Measurements from ENCODE around the gene ANXA3.

The ANXA3 gene

GRCh38 chr4:78622253-78622979, 70.8 kb downstream of the ANXA3 start:
- H3K36me3 Mint-ChIP-seq = no peaks in the 10 kb centered on the region
- H3K4me1 Mint-ChIP-seq = peaks cover 7% of the 10 kb centered on the region
- no peak overlapping the region for H3K4me3 Mint-ChIP-seq
- no peaks in the 10 kb centered on the region for H3K9me3 Mint-ChIP-seq
- DNase-seq (ENCODE audit: low spot score in 2 of 2) = no peak
- ATAC-seq (ENCODE audit: low read depth) = no peak
- H3K27me3 Mint-ChIP-seq = no peaks in the 10 kb centered on the region
- H3K27ac Mint-ChIP-seq = no peak overlapping the region

- Mint-ChIP-seq H3K9me3 (peaks cover 2% of the 10 kb centered on the region), H3K27ac (no peak overlapping the region), H3K27me3 (no peaks in the 10 kb centered on the region), H3K4me1 (peaks cover 12% of the 10 kb centered on the region), H3K36me3 (peaks cover 3% of the 10 kb centered on the region), H3K4me3 (no peak overlapping the region)
- DNase-seq (ENCODE audit: low spot score in 2 of 2) = no peak
- ATAC-seq (ENCODE audit: low read depth) = no peak
Measured at GRCh38 chr4:78624048-78624447, 72.5 kb downstream of the ANXA3 start.

- peaks cover 20% of the 10 kb centered on the region for H3K4me1 Mint-ChIP-seq
- ATAC-seq (ENCODE audit: low read depth) (no peak), DNase-seq (ENCODE audit: low spot score in 2 of 2) (no peak)
- no peak overlapping the region for H3K4me3 Mint-ChIP-seq
- H3K9me3 Mint-ChIP-seq = peaks cover 3% of the 10 kb centered on the region
- no peak overlapping the region for H3K27ac Mint-ChIP-seq
- no peaks in the 10 kb centered on the region for H3K27me3 Mint-ChIP-seq
- H3K36me3 Mint-ChIP-seq = peaks cover 5% of the 10 kb centered on the region
Measured at GRCh38 chr4:78625073-78625472, 73.5 kb downstream of the ANXA3 start.

- H3K9me3 Mint-ChIP-seq = peaks cover 5% of the 10 kb centered on the region
- no peak overlapping the region for H3K4me3 Mint-ChIP-seq
- H3K27ac Mint-ChIP-seq = peak overlapping the region; percentile 39
- no peak for ATAC-seq (ENCODE audit: low read depth)
- no peak for DNase-seq (ENCODE audit: low spot score in 2 of 2)
- no peaks in the 10 kb centered on the region for H3K27me3 Mint-ChIP-seq
- H3K4me1 Mint-ChIP-seq = peaks cover 38% of the 10 kb centered on the region
- peaks cover 5% of the 10 kb centered on the region for H3K36me3 Mint-ChIP-seq
Measured at GRCh38 chr4:78627046-78627965, 75.7 kb downstream of the ANXA3 start.

GRCh38 chr4:78627966-78628678, 76.6 kb downstream of the ANXA3 start:
- ATAC-seq (ENCODE audit: low read depth) (no peak), DNase-seq (ENCODE audit: low spot score in 2 of 2) (no peak)
- H3K9me3 Mint-ChIP-seq = peaks cover 5% of the 10 kb centered on the region
- H3K27ac Mint-ChIP-seq = peak overlapping the region; percentile 39
- no peak overlapping the region for H3K4me3 Mint-ChIP-seq
- H3K4me1 Mint-ChIP-seq = peaks cover 45% of the 10 kb centered on the region
- H3K36me3 Mint-ChIP-seq = peaks cover 5% of the 10 kb centered on the region
- H3K27me3 Mint-ChIP-seq = no peaks in the 10 kb centered on the region

GRCh38 chr4:78629991-78630541, 78.5 kb downstream of the ANXA3 start:
- H3K4me1 Mint-ChIP-seq = peaks cover 49% of the 10 kb centered on the region
- H3K4me3 Mint-ChIP-seq = peak overlapping the region; percentile 44
- ATAC-seq (ENCODE audit: low read depth) = no peak
- H3K36me3 Mint-ChIP-seq = peaks cover 5% of the 10 kb centered on the region
- H3K27me3 Mint-ChIP-seq = no peaks in the 10 kb centered on the region
- H3K9me3 Mint-ChIP-seq = peaks cover 5% of the 10 kb centered on the region
- no peak for DNase-seq (ENCODE audit: low spot score in 2 of 2)
- peak overlapping the region; percentile 39 for H3K27ac Mint-ChIP-seq

- Mint-ChIP-seq H3K36me3 (peaks cover 5% of the 10 kb centered on the region), H3K9me3 (peaks cover 5% of the 10 kb centered on the region), H3K4me1 (peaks cover 49% of the 10 kb centered on the region), H3K27ac (peak overlapping the region; percentile 39), H3K4me3 (peak overlapping the region; percentile 44), H3K27me3 (no peaks in the 10 kb centered on the region)
- DNase-seq (ENCODE audit: low spot score in 2 of 2) (no peak), ATAC-seq (ENCODE audit: low read depth) (no peak)
Measured at GRCh38 chr4:78630615-78631014, 79.0 kb downstream of the ANXA3 start.

GRCh38 chr4:78634011-78634664, 82.6 kb downstream of the ANXA3 start:
- Mint-ChIP-seq H3K4me1 (peaks cover 56% of the 10 kb centered on the region), H3K27ac (peak overlapping the region; percentile 83), H3K27me3 (no peaks in the 10 kb centered on the region), H3K4me3 (no peak overlapping the region), H3K9me3 (peaks cover 2% of the 10 kb centered on the region), H3K36me3 (peaks cover under 1% of the 10 kb centered on the region)
- DNase-seq (ENCODE audit: low spot score in 2 of 2) = no peak
- ATAC-seq (ENCODE audit: low read depth) = peak; percentile 38

GRCh38 chr4:78638337-78639172, 87.0 kb downstream of the ANXA3 start:
- DNase-seq (ENCODE audit: low spot score in 2 of 2) (peak in 1 of 2 donors; percentile 22), ATAC-seq (ENCODE audit: low read depth) (peak; percentile 85)
- Mint-ChIP-seq H3K27ac (peak overlapping the region; percentile 89), H3K36me3 (no peaks in the 10 kb centered on the region), H3K4me3 (peak overlapping the region; percentile 52), H3K4me1 (peaks cover 44% of the 10 kb centered on the region), H3K27me3 (no peaks in the 10 kb centered on the region), H3K9me3 (no peaks in the 10 kb centered on the region)

GRCh38 chr4:78640714-78641113, 89.1 kb downstream of the ANXA3 start:
- H3K27ac Mint-ChIP-seq = peak overlapping the region; percentile 86
- no peak for DNase-seq (ENCODE audit: low spot score in 2 of 2)
- H3K36me3 Mint-ChIP-seq = no peaks in the 10 kb centered on the region
- ATAC-seq (ENCODE audit: low read depth) = no peak
- no peaks in the 10 kb centered on the region for H3K27me3 Mint-ChIP-seq
- no peaks in the 10 kb centered on the region for H3K9me3 Mint-ChIP-seq
- H3K4me3 Mint-ChIP-seq = no peak overlapping the region
- H3K4me1 Mint-ChIP-seq = peaks cover 46% of the 10 kb centered on the region

- Mint-ChIP-seq H3K4me1 (peaks cover 48% of the 10 kb centered on the region), H3K36me3 (no peaks in the 10 kb centered on the region), H3K27me3 (no peaks in the 10 kb centered on the region), H3K4me3 (peak overlapping the region; percentile 21), H3K9me3 (no peaks in the 10 kb centered on the region), H3K27ac (peak overlapping the region; percentile 86)
- DNase-seq (ENCODE audit: low spot score in 2 of 2) (no peak), ATAC-seq (ENCODE audit: low read depth) (no peak)
Measured at GRCh38 chr4:78642934-78643333, 91.4 kb downstream of the ANXA3 start.

GRCh38 chr4:78644063-78644691, 92.6 kb downstream of the ANXA3 start:
- Mint-ChIP-seq H3K27ac (no peak overlapping the region), H3K4me1 (peaks cover 47% of the 10 kb centered on the region), H3K9me3 (no peaks in the 10 kb centered on the region), H3K36me3 (no peaks in the 10 kb centered on the region), H3K27me3 (no peaks in the 10 kb centered on the region), H3K4me3 (no peak overlapping the region)
- ATAC-seq (ENCODE audit: low read depth) (no peak), DNase-seq (ENCODE audit: low spot score in 2 of 2) (no peak)
